ENCODE data around the gene PLAAT2.
"Not testable (repeated sequence)": the region's sequence is repeated elsewhere in the genome, so short reads cannot be mapped to it uniquely, and the experiment has no call there.

The PLAAT2 gene

GRCh38 chr11:63599211-63600122 is 36.3 kb upstream of the PLAAT2 start:
- Histone ChIP-seq H3K36me3 (ENCODE audit: control insufficient read depth in 1 of 2, insufficient read depth in 2 of 2, low read length in 2 of 2) (peaks cover 0 to 18% of the 10 kb centered on the region in 2 donors), H3K27ac (ENCODE audit: low read length) (no peak overlapping the region)

GRCh38 chr11:63598556-63598955 is 35.4 kb upstream of the PLAAT2 start:
- peaks cover 0 to 6% of the 10 kb centered on the region in 2 donors for H3K4me1 ChIP-seq (ENCODE audit: control insufficient read depth in 1 of 2, insufficient read depth in 2 of 2, low read length in 2 of 2)

More at GRCh38 chr11:63599211-63600122, 36.3 kb upstream of the PLAAT2 start:
- Histone ChIP-seq H3K27me3 (ENCODE audit: low read depth, low read length) (no peaks in the 10 kb centered on the region), H3K9me3 (ENCODE audit: control insufficient read depth in 1 of 2, low read length in 2 of 2) (no peaks in the 10 kb centered on the region), H3K4me1 (ENCODE audit: control insufficient read depth in 1 of 2, insufficient read depth in 2 of 2, low read length in 2 of 2) (peaks cover 0 to 9% of the 10 kb centered on the region in 2 donors), H3K4me3 (ENCODE audit: low read depth in 1 of 2, low read length in 2 of 2) (no peak overlapping the region)

GRCh38 chr11:63595296-63595695 is 32.1 kb upstream of the PLAAT2 start:
- H3K4me1 ChIP-seq (ENCODE audit: control insufficient read depth in 1 of 2, insufficient read depth in 2 of 2, low read length in 2 of 2): no peaks in the 10 kb centered on the region
- H3K4me3 ChIP-seq (ENCODE audit: low read depth in 1 of 2, low read length in 2 of 2): no peak overlapping the region
- no peaks in the 10 kb centered on the region for H3K9me3 ChIP-seq (ENCODE audit: control insufficient read depth in 1 of 2, low read length in 2 of 2)
- H3K27ac ChIP-seq (ENCODE audit: low read length): no peak overlapping the region
- H3K36me3 ChIP-seq (ENCODE audit: control insufficient read depth in 1 of 2, insufficient read depth in 2 of 2, low read length in 2 of 2): peaks cover 0 to 40% of the 10 kb centered on the region in 2 donors
- H3K27me3 ChIP-seq (ENCODE audit: low read depth, low read length): no peaks in the 10 kb centered on the region

More at GRCh38 chr11:63598556-63598955, 35.4 kb upstream of the PLAAT2 start:
- Histone ChIP-seq H3K27ac (ENCODE audit: low read length) (no peak overlapping the region), H3K4me3 (ENCODE audit: low read depth in 1 of 2, low read length in 2 of 2) (no peak overlapping the region), H3K9me3 (ENCODE audit: control insufficient read depth in 1 of 2, low read length in 2 of 2) (no peaks in the 10 kb centered on the region), H3K27me3 (ENCODE audit: low read depth, low read length) (no peaks in the 10 kb centered on the region), H3K36me3 (ENCODE audit: control insufficient read depth in 1 of 2, insufficient read depth in 2 of 2, low read length in 2 of 2) (peaks cover 0 to 18% of the 10 kb centered on the region in 2 donors)

GRCh38 chr11:63592975-63593395 is 29.8 kb upstream of the PLAAT2 start:
- Histone ChIP-seq H3K4me3 (ENCODE audit: low read depth in 1 of 2, low read length in 2 of 2) (no peak overlapping the region), H3K27ac (ENCODE audit: low read length) (no peak overlapping the region)

GRCh38 chr11:63590024-63590788 is 27.0 kb upstream of the PLAAT2 start:
- no peaks in the 10 kb centered on the region for H3K27me3 ChIP-seq (ENCODE audit: low read depth, low read length)
- no peaks in the 10 kb centered on the region for H3K9me3 ChIP-seq (ENCODE audit: control insufficient read depth in 1 of 2, low read length in 2 of 2)
- H3K4me3 ChIP-seq (ENCODE audit: low read depth in 1 of 2, low read length in 2 of 2): no peak overlapping the region
- no peaks in the 10 kb centered on the region for H3K4me1 ChIP-seq (ENCODE audit: control insufficient read depth in 1 of 2, insufficient read depth in 2 of 2, low read length in 2 of 2)
- H3K36me3 ChIP-seq (ENCODE audit: control insufficient read depth in 1 of 2, insufficient read depth in 2 of 2, low read length in 2 of 2): peaks cover 3 to 29% of the 10 kb centered on the region in 2 donors
- H3K27ac ChIP-seq (ENCODE audit: low read length): no peak overlapping the region

More at GRCh38 chr11:63592975-63593395, 29.8 kb upstream of the PLAAT2 start:
- H3K9me3 ChIP-seq (ENCODE audit: control insufficient read depth in 1 of 2, low read length in 2 of 2): no peaks in the 10 kb centered on the region
- no peaks in the 10 kb centered on the region for H3K4me1 ChIP-seq (ENCODE audit: control insufficient read depth in 1 of 2, insufficient read depth in 2 of 2, low read length in 2 of 2)
- H3K27me3 ChIP-seq (ENCODE audit: low read depth, low read length): no peaks in the 10 kb centered on the region
- peaks cover 3 to 37% of the 10 kb centered on the region in 2 donors for H3K36me3 ChIP-seq (ENCODE audit: control insufficient read depth in 1 of 2, insufficient read depth in 2 of 2, low read length in 2 of 2)

- no peaks in the 10 kb centered on the region for H3K9me3 ChIP-seq (ENCODE audit: control insufficient read depth in 1 of 2, low read length in 2 of 2)
- no peak overlapping the region for H3K4me3 ChIP-seq (ENCODE audit: low read depth in 1 of 2, low read length in 2 of 2)
- no peaks in the 10 kb centered on the region for H3K27me3 ChIP-seq (ENCODE audit: low read depth, low read length)
- H3K4me1 ChIP-seq (ENCODE audit: control insufficient read depth in 1 of 2, insufficient read depth in 2 of 2, low read length in 2 of 2): no peaks in the 10 kb centered on the region
- H3K36me3 ChIP-seq (ENCODE audit: control insufficient read depth in 1 of 2, insufficient read depth in 2 of 2, low read length in 2 of 2): peaks cover 3 to 29% of the 10 kb centered on the region in 2 donors
- H3K27ac ChIP-seq (ENCODE audit: low read length): no peak overlapping the region
Observed at GRCh38 chr11:63589000-63589399, 25.8 kb upstream of the PLAAT2 start.

GRCh38 chr11:63586451-63587166 is 23.4 kb upstream of the PLAAT2 start:
- Histone ChIP-seq H3K36me3 (ENCODE audit: control insufficient read depth in 1 of 2, insufficient read depth in 2 of 2, low read length in 2 of 2) (peaks cover 9 to 38% of the 10 kb centered on the region in 2 donors), H3K4me3 (ENCODE audit: low read depth in 1 of 2, low read length in 2 of 2) (no peak overlapping the region), H3K9me3 (ENCODE audit: control insufficient read depth in 1 of 2, low read length in 2 of 2) (peaks cover 0 to 4% of the 10 kb centered on the region in 2 donors), H3K27ac (ENCODE audit: low read length) (no peak overlapping the region), H3K4me1 (ENCODE audit: control insufficient read depth in 1 of 2, insufficient read depth in 2 of 2, low read length in 2 of 2) (no peaks in the 10 kb centered on the region), H3K27me3 (ENCODE audit: low read depth, low read length) (no peaks in the 10 kb centered on the region)

- H3K27me3 ChIP-seq (ENCODE audit: low read depth, low read length): no peaks in the 10 kb centered on the region
- peaks cover 0 to 13% of the 10 kb centered on the region in 2 donors for H3K9me3 ChIP-seq (ENCODE audit: control insufficient read depth in 1 of 2, low read length in 2 of 2)
- H3K4me1 ChIP-seq (ENCODE audit: control insufficient read depth in 1 of 2, insufficient read depth in 2 of 2, low read length in 2 of 2): no peaks in the 10 kb centered on the region
- peaks cover 6 to 45% of the 10 kb centered on the region in 2 donors for H3K36me3 ChIP-seq (ENCODE audit: control insufficient read depth in 1 of 2, insufficient read depth in 2 of 2, low read length in 2 of 2)
- H3K27ac ChIP-seq (ENCODE audit: low read length): no peak overlapping the region
- no peak overlapping the region for H3K4me3 ChIP-seq (ENCODE audit: low read depth in 1 of 2, low read length in 2 of 2)
Observed at GRCh38 chr11:63583357-63583677, 20.1 kb upstream of the PLAAT2 start.

GRCh38 chr11:63581224-63581623 is 18.0 kb upstream of the PLAAT2 start:
- H3K36me3 ChIP-seq (ENCODE audit: control insufficient read depth in 1 of 2, insufficient read depth in 2 of 2, low read length in 2 of 2): peaks cover 6 to 38% of the 10 kb centered on the region in 2 donors
- not testable (repeated sequence) for H3K27ac ChIP-seq (ENCODE audit: low read length)

GRCh38 chr11:63578882-63579281 is 15.7 kb upstream of the PLAAT2 start:
- H3K27ac ChIP-seq (ENCODE audit: low read length); H3K4me3 ChIP-seq (ENCODE audit: low read depth in 1 of 2, low read length in 2 of 2); H3K27me3 ChIP-seq (ENCODE audit: low read depth, low read length): not testable (repeated sequence)
- Histone ChIP-seq H3K4me1 (ENCODE audit: control insufficient read depth in 1 of 2, insufficient read depth in 2 of 2, low read length in 2 of 2) (peaks cover 13 to 16% of the 10 kb centered on the region in 2 donors), H3K36me3 (ENCODE audit: control insufficient read depth in 1 of 2, insufficient read depth in 2 of 2, low read length in 2 of 2) (peaks cover 6 to 38% of the 10 kb centered on the region in 2 donors), H3K9me3 (ENCODE audit: control insufficient read depth in 1 of 2, low read length in 2 of 2) (peaks cover 0 to 13% of the 10 kb centered on the region in 2 donors)

More at GRCh38 chr11:63581224-63581623, 18.0 kb upstream of the PLAAT2 start:
- H3K27me3 ChIP-seq (ENCODE audit: low read depth, low read length); H3K4me1 ChIP-seq (ENCODE audit: control insufficient read depth in 1 of 2, insufficient read depth in 2 of 2, low read length in 2 of 2); H3K4me3 ChIP-seq (ENCODE audit: low read depth in 1 of 2, low read length in 2 of 2): not testable (repeated sequence)
- peaks cover 0 to 13% of the 10 kb centered on the region in 2 donors for H3K9me3 ChIP-seq (ENCODE audit: control insufficient read depth in 1 of 2, low read length in 2 of 2)
